ENCODE measurements around the gene ACTR1A.

ACTR1A gene

GRCh38 chr10:102480396-102480795 is 22.1 kb downstream of the ACTR1A start:
- TF ChIP-seq, protein P1, sequence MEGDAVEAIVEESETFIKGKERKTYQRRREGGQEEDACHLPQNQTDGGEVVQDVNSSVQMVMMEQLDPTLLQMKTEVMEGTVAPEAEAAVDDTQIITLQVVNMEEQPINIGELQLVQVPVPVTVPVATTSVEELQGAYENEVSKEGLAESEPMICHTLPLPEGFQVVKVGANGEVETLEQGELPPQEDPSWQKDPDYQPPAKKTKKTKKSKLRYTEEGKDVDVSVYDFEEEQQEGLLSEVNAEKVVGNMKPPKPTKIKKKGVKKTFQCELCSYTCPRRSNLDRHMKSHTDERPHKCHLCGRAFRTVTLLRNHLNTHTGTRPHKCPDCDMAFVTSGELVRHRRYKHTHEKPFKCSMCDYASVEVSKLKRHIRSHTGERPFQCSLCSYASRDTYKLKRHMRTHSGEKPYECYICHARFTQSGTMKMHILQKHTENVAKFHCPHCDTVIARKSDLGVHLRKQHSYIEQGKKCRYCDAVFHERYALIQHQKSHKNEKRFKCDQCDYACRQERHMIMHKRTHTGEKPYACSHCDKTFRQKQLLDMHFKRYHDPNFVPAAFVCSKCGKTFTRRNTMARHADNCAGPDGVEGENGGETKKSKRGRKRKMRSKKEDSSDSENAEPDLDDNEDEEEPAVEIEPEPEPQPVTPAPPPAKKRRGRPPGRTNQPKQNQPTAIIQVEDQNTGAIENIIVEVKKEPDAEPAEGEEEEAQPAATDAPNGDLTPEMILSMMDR (IDR thresholded peaks at IDR 0.05; ENCODE audit: extremely low read depth, missing control alignments): no peak
- DNase-seq (ENCODE audit: low spot score): no peak

- TF ChIP-seq, protein P1 (IDR thresholded peaks at IDR 0.05; ENCODE audit: extremely low read depth, missing control alignments): no peak
- DNase-seq (ENCODE audit: low spot score): no peak
Observed at GRCh38 chr10:102479651-102480050, 22.9 kb downstream of the ACTR1A start.

DNA sequence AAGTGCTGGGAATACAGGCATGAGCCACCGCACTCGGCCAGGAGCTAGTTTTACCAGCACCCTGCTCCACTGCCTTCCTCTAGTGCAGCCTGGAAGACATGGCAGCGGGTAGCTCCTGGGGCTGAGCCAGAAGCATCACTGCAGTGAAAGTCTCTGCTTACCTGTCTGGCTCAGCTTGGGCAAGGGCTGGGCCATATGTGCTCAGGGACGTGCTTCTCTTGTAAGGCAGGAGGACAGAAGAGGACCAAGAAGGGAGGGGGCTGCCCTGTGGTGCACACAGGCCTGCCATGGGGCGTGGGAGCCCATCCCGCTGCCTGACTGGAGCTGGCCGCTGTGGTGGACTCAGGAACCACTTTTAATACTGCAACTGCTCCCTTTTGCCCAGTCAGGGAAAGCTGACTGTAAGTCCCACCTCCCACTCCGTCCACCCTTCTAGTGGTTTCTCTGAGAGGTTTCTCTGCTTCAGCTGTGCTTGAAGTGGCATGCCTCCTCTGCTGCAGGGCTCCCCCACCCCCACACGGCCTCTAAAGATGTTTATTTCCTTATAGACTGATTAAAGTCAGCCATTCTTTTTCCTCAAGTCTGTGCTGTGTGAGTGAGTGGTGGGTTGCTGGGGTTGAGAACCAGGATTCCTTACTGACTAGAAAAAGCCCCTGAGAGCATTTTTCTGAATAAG is 25.9 kb downstream of the ACTR1A start:
- DNase-seq (ENCODE audit: low spot score): no peak
- TF ChIP-seq, protein P1 (IDR thresholded peaks at IDR 0.05; ENCODE audit: extremely low read depth, missing control alignments): no peak

DNA sequence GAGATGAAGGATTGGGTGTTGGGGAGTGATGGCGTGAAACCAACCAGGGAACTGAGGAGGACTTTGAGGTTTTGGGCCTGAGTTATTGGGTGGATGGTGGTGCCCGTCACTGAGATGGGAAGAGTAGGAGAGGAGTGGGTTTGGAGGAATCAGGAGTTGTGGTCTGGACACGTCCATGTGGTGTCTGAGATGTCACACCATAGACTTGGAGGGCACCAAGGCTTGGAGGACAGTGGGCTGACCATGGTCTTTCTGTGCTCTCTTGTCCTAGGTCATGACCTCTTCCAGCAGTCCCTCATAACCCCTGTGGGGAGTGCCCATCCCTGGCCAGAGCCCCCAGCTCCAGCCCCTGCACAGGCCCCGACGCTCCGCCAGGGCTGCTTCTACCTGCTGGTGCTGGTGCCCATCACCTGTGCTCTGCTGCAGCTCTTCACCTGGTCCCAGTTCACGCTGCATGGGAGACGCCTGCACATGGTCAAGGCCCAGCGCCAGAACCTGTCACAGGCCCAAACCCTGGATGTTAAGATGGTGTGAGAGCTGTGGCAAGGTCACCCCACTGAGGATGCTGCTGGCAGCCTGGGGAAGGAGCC is 27.0 kb downstream of the ACTR1A start:
- TF ChIP-seq, protein P1 (IDR thresholded peaks at IDR 0.05; ENCODE audit: extremely low read depth, missing control alignments): no peak
- DNase-seq (ENCODE audit: low spot score): no peak

GRCh38 chr10:102473445-102474331 is 28.8 kb downstream of the ACTR1A start:
- DNase-seq (ENCODE audit: low spot score): no peak
- TF ChIP-seq, protein P1 (IDR thresholded peaks at IDR 0.05; ENCODE audit: extremely low read depth, missing control alignments): no peak

DNA sequence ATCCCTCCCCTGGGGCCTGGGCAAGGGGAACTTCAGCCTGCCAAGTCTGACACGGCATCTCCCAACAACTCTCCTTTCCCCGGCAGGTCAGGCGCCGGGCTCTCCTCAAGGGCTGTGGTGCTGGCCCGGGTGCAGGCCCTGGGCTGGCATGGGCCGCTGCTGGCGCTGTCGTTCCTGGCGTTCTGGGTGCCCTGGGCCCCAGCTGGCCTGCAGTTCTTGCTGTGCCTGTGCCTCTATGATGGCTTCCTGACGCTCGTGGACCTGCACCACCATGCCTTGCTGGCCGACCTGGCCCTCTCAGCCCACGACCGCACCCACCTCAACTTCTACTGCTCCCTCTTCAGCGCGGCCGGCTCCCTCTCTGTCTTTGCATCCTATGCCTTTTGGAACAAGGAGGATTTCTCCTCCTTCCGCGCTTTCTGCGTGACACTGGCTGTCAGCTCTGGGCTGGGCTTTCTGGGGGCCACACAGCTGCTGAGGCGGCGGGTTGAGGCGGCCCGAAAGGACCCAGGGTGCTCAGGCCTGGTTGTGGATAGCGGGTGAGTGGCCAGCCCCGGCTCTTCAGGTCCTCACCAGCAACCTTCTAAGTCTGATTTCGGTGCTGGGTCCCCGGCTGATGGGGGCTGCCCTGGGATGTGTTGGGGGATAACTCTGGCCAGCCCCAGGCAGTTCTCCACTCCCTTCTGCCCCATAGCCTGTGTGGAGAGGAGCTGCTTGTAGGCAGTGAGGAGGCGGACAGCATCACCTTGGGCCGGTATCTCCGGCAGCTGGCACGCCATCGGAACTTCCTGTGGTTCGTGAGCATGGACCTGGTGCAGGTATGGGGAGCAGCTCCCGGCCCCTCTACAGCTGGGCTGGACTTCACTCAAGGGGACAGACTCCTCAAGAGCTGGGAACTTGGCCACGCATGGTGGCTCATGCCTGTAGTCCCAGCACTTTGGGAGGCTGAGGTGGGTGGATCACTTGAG is 31.6 kb downstream of the ACTR1A start:
- TF ChIP-seq, protein P1 (IDR thresholded peaks at IDR 0.05; ENCODE audit: extremely low read depth, missing control alignments): no peak
- DNase-seq (ENCODE audit: low spot score): no peak
